Left forelimb (tissue), 1 donor: ENCODE results near the gene FOXB1.

Experiments
- DNase-seq: peaks from one replicate; pipeline ENCODE4 v3.0.0-alpha.2; 2018; ENCODE audit warnings: low spot score

Gene FOXB1

DNA sequence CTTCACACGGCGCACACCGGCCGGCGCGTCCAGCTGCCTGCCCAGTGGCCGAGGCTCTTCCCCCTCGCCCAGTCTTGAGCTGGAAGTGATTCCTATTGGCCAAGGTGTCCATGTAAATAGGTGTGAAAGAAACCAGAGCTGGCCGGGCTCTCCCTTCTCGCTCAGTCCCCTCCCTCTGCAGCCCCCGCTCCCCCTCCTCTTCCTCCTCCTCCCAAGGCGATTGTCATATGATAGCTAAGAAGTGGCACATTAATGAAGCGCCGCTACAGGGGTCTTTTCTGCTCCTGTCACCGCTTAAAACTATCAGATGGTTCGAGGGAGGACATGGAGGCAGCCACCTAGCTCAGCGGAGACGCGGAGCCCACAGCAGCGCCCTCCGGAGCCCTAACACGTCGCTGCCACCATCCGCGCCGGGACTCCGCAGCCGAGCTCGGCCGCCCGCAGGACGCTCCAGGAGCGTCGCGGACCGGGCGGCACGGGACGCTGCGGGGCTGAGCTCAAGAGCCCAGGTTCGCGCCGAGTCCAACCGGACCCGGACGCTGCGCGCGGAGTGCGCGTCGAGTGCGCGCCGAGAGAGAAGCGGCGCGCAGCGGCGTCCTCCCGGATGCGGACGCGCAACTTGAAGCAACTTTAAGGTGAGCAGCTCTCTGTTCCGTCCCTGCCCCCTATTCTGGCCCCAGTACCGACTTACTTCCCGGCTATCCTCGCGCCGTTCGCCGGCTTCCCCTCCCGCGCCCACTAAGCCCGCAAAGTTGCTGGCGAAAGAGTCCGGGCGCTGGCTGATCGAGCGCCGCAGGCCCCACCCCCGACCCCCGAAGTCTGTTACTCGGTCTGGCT, at the start of gene FOXB1:
FOXB1 (plus strand) TSS at position 303 of the 837 bp plus-strand sequence. CDS start 653 bp downstream, outside the sequence.
- DNase-seq = no peak

DNA sequence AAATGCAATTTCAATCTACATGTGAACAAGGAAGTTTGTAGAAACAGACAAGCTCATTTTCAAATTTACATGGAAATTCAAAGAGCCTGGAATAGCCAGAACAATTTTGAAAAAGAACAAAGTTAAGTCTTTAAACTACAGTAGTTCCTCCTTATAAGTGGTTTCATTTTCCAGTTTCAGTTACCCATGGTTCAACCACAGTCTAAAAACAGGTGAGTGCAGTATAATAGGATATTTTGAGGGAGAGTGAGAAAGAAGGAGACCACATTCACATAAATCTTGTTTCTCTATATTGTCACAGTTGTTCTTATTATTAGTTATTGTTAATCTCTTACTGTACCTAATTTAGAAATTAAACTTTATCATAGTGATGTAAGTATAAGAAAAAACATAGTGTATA, 45.8 kb upstream of the FOXB1 start:
- DNase-seq = no peak

DNA sequence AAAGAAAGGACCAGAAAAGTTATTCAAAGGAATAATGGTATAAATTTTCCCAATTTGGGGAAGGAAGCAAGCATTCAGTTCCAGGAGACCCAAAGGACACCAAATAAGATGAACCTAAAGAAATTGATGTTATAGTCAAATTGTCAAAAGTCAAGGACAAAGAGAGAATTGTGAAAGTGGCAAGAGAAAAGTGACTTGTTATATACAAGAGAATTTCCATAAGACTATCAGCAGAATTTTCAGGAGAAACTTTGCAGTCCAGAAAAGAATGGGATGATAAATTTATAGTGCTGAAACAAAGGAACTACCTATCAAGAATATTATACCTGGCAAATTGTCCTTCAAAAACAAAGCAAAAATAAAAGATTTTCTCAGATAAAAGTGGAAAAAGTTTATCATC, 43.8 kb upstream of the FOXB1 start:
- no peak for DNase-seq

DNA sequence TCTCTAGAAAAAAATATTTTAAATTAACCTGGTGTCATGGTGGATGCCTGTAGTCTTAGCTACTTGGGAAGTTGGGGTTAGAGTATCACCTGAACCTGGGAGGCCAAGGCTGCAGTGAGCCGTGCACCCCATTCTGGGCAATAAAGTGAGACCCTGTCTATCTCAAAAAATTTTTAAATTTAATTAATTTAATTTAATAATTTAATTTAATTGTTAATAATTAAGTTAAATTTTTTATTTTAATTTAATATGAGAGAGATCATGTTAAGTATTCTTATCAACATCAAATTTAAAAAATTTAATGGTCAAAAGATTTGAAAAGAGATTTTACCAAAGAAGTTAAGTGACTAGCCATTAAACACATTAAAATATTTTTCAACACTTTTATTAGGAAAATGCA, 40.8 kb upstream of the FOXB1 start:
- no peak for DNase-seq

DNA sequence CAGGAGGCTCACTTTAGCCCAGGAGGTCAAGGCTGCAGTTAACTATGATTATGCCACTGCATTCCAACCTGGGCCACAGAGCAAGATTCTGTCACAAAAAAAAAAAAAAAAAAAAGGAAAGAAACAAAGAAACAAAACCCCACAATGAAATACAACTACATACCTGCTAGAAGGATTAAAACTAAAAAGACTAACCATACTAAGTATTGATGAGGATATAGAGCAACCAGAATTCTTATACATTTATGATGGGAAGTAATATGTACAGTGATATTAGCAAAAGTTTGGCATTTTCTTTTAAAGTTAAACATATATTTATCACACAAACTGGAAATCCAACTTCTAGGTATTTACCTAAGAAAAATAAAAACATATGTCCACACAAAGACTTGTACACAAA, 40.2 kb upstream of the FOXB1 start:
- no peak for DNase-seq

DNA sequence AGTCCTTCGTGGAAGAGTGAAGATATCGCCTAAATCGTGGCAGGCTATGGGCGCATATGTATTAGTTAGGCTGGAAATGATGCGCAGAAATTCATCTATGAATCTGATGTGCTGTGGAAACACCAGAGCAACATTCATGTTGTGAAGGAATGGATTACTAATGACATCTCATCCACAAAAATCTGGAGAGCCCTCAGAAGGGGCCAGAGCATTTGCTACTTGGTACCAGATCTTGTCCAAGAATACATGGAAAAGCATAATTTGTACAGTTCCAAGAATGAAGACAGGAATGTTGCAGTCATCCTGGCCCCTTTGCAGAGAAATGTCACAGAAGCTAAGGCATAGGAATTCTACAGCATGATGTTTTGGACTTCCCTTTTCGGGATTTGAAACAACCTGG, 38.4 kb upstream of the FOXB1 start:
- no peak for DNase-seq

DNA sequence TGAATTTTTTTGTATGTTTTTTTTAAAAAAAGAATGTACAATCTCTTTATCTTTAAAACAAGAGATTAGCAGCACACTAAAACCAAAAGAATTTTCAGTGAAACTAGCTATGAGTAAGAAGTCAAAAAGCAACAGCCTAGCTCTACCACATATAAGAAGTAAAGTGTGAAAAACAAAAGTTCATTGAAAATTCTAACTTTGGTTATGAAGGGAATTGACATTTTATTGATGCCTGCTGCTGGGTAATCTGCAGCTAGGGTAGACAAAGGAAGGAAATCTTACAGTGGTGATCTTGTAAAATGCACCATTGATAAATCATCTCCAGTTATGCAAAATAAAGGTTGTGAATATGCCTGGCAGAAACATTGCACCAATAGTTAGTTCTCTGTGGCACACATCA, 37.8 kb upstream of the FOXB1 start:
- no peak for DNase-seq

DNA sequence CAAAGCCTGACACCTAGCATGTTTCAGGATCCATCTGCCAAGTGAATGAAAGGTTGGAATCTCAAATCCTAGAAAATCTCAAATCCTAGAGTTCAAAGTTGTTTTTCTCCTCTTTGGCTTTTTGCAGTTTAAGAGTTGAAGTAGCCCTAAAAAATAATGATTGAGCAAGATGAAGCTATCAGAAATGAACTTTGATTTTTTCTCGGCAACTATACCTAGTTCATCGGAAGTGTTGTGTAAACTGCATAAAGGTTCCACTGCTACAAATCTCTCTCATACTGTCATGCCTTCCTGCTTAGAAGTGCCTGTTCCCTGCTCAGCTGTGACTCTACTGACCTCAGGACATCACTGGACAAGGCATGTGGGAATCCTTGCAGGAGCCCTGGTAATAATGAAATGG, 35.8 kb upstream of the FOXB1 start:
- no peak for DNase-seq

DNA sequence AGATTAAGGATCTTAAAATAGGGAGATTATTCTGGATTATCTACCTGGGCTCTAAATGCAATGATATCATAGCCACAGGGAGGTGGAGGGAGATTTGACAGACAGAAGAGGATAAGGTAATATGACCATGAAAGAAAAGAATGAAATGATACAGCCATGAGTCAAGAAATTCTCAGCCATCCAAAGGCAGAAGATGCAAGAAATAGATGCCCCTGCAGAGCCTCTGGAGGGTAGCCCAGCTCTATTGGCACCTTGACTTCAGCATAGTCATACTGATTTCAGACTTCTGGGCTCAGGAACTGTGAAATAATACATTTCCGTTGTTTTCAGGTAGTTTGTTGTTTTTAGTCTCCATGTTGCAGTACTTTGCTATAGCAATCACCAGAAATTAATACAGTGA, 31.9 kb upstream of the FOXB1 start:
- DNase-seq = no peak

DNA sequence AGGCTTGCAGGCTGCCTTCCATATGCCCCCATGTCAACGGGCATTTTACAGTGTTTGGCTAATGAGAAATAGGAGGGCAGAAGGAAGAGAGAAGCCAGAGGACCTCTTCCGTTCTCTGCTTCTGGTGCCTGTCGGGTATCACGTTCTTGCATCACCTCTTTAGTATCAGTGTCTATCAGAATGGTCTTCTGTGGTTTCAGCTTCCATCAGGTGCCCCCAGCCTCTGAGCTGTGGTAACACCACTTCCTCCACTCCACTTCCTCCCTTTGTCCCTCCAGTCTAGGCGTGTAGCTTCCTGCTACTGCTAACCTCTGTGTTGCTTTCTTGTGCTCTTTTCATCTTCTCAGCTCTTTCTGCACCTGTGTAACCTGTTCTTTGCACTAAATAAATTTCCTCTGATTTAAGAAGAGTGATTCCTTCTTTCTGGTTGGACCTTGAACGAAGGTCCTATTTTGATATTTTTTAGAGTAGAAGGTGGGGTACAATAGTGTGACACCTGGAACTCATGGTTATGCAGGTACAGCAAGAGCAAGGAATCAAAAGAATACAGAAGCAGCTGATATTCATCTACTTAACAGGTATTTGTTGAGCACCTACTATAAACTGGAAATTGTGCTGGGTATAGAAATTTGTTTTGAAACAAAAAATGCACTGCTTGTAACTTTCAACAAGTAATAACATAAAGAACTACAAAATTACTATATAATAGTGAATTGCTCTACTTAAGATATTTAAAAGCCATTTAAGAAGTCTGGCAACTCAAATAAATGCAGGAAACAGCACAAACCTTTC, 27.4 kb upstream of the FOXB1 start:
- no peak for DNase-seq

DNA sequence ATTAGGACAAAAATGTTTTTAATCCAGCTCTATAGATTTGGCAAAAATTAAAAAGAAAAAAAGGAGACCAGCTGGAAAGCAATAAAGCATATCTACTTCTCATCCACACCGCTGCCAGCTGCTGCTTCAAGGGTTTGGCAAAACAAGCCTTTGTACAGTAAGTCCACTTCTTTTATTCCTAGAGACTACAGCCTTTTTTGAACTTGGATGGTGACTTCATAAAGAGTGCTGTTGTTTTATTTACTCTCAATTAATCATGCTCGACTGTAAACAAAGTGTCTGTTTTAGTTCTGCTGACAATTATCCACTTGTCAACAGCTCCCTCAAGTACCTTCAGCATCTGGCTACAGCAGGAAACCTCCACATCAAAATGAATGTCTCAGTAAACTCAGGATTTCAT, 12.3 kb upstream of the FOXB1 start:
- no peak for DNase-seq

DNA sequence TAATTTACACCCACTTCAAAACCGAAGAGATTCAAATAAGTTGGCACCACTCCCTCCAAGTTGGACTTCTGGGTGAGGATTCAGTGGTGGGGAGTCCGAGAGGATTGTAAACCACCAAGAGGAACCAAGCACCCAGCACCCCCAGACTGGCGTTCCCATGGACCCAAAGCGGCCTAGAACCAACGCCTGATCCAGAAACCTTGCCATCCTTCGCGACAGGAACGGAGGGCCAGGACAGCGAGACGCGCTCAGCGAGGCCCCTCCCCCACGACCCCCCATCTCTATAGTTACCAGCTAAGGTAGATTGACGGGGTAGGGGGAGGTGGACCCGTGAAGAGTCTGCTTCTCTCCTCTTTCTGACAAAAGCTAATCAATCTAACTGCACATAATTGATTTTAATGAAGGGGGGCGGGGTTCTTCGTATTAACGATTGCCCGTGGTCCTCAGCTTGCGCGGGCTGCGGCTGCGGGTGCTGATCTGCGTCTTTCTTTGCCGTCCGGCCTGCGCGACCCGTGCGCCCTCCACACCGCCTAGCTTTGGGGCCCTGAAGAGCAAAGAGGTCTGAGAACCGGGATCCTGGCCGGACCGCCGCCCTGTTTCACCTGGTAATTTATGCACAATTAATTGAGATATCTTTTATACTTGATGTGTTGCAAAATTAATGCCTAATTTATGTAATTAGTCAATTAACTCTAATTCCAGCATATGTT, 10.9 kb upstream of the FOXB1 start:
- DNase-seq = no peak

DNA sequence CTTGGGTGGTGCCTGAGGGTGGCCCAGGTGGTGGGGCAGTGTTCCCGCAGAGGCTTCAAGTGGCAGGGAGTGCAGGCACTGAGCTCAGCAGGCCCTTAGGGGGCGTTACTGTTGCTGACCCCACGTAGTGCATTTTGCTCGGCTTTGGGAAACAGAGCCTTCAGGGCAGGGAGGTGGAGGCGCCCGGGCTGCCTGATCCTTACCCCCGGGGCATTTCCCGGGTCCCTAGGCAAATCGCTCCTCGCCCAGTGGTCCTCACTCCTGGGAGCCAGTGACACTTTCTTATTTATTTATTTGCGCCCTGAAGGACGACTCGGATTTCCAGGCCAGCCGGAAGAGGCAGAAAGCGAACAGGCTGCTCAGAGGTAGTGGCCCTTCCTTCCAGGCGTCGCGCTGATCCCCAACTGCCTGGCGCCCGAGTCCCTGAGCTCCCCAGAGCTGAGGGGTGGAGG, 10.1 kb upstream of the FOXB1 start:
- DNase-seq = no peak

DNA sequence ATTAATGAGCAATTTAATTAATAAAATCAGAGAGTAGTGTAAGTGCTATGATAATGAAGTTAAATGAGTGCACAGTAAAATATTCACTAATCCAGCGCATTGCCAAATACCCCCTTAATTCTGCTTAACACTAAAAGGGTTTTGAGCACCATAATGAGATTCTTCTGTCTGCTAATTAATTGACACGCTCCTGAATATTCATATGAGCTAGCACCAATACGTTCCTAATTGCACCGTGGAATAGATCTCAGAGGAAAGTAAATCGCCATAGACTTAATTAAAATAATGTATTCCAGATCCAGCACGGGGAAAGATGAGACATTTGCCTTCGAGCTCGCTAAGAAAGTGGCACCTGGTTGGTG, 9.6 kb upstream of the FOXB1 start:
- DNase-seq = no peak

DNA sequence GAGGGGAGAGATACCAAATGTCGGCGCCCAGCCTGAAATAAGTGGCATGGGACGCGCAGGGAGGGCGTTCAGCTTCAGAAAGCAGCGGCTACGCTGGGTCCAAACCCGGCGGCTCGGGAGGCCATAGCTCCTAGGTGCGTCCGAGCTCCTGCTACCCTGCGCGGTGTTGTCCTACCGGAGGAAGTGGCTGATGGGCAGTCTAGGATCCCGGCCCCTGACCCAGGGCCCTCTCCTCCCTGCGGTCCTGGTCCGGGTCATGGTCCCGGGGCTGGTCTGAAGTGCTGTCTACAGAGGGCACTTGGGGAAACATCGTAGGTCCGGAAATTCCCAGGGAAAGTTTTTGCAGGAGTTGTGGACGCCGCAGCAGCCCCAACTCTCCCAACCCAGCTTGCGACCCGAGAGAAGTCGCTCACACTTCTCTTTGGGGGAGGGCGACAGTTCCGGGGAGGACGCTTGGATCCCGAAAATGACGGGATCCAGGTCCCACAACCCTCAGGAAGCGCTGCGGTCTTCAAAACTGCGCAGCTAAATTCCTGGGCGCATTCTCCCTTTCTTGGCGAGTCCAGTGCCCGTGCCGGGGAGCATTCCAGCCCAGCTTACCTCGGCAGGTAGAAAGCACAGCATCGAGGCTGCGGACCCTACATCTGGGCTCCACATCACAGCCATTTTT, 9.1 kb upstream of the FOXB1 start:
- DNase-seq = no peak

DNA sequence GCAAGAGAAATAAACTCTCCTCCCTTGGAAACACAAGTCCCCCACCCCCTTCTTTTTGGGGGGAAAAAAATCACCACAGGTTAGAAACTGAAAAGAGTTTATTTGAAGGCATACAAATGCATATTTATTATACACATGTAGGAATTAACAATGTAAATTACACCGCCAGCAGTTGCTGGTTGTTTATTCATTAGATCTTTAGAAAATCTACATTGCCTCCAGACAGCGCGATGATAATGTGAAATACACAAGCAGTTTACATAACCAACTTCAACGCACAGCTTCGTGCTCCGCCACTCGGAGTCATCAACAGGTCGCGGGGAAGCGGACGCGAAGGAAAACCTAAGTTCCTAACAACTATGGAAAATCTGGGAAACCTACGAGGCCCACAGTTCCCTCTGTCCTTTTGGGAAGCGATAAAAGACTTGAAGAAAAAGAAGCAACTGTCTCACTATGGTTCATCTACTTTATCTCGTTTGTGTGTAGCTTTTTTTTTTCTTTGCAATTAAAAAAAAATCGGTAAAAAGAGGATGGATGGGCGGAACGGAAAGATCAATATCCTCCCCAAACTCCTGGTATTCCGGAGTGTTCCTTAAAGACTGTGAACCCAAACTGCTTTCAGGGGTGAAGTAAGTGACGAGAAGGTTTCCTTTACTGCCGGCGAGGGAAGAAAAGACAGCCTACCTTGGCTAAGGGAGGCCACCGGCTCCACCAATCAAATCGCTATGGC, 8.4 kb upstream of the FOXB1 start:
- no peak for DNase-seq

DNA sequence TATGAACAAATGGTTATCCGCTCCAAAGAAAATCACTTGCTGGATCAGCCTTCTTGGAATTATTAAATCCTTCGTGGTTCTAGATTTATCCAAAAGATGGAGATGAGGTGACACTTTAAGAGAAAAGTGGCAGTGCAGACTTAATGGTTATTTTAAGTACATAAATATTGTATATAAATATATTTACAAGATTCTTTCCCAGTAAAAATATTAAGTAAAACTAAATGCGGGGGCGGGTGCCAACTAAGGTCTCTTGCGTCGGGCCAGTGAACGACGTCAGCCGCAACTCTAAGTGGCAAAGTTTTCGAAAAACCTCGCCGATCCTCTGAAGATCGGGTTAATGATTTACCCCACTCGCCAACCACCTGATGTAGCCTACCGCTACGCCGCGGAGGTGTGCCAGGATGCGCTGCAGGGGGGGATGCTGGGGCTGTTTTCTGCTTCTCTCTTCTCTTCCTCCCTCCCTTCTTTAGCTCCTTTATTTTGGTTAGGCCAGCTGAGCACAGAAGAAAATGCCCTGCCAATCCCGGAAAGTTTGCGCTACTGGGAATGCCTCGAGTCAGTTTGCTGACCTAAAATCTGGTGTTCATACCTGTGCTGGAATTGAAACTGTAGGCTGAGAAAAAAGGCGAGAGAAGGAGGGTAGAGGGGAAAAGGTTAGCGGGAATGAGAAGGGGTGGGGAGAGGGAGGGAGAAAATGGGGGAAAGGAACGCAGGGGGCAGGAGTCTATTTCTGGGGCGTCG, 7.6 kb upstream of the FOXB1 start:
- DNase-seq = no peak

DNA sequence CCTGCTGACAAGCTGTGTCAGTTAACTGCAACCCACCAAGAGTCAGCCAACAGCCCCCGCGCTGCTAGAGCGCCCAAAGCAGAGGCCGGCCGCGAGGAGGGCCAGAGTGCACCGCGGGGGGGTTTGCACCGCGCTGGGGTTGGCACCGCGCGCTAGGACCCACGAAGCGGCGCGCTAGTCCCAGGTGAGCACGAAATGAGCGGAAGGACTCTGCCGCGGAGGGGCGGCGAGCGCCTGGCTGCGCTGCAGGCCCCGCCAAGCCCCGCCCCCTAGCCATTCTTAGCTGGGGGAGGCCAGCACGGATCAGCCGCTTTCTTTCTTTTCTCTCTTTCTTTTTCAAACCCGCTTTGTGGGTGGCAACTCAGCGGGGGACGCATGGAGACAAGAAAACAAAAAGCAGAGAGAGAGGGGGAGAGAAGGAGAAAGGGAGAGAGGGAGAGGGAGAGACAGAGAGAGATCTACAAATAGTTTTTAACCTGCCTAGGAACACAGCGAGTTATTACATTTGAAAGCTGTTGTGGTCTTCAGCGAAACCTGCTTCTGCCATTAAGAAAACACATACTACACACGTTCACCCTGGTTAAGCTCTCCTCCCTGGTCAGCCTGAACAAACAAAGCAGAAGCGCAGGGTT, 6.9 kb upstream of the FOXB1 start:
- DNase-seq = no peak

DNA sequence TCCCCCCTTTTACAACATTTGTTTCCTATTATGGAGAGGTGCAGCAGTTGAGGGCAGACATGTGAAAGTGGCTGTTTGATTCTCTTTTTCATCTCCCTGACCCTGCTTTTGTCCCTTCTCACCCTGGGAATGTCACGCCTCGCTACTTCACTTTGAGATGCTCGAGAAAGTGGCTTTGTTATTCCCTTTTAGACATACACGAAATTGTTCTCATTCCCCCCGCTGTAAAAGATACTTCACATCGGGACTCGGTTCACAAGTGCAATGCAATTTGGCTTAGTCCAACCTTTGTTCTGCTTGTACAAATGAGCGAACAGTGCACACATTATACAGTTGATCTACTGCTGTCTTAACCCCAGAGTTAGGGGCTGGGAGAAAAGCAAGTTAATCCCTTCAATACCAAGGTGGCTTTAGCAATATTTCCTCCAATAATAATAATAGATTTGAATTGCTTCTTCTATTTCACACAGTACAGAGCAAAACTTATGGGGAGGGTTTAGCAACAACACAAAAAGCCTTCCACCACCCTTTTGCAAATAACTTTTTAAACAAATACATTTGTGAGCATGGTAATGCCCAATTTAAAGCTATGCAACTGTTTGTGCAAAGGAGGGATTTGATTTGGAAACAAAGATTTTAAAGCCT, 5.7 kb upstream of the FOXB1 start:
- no peak for DNase-seq
